Mucosa of stomach (tissue), 1 donor: ENCODE results near the gene HOOK1.

ENCODE experiments used
- H3K27me3 ChIP-seq: one replicate; pipeline ENCODE4 v1.7.0; 2013; ENCODE audit warnings: mild to moderate bottlenecking, low read length; ENCODE audit not compliant: control insufficient read depth, insufficient read depth
- H3K36me3 ChIP-seq: one replicate; pipeline ENCODE4 v1.7.0; 2013; ENCODE audit warnings: low read length; ENCODE audit not compliant: control insufficient read depth, insufficient read depth
- H3K4me1 ChIP-seq: one replicate; pipeline ENCODE4 v1.7.0; 2013; ENCODE audit warnings: mild to moderate bottlenecking, low read length; ENCODE audit not compliant: control insufficient read depth, insufficient read depth
- H3K4me3 ChIP-seq: one replicate; pipeline ENCODE4 v1.7.0; 2013; ENCODE audit warnings: low read length
- H3K9ac ChIP-seq: one replicate; pipeline ENCODE4 v1.7.0; 2013; ENCODE audit warnings: mild to moderate bottlenecking, low read length, moderate library complexity
- H3K9me3 ChIP-seq: one replicate; pipeline ENCODE4 v1.7.0; 2013; ENCODE audit warnings: mild to moderate bottlenecking, low read length, moderate library complexity; ENCODE audit not compliant: control insufficient read depth
- donor health status: Pancreatic carcinoma.

HOOK1 gene

DNA sequence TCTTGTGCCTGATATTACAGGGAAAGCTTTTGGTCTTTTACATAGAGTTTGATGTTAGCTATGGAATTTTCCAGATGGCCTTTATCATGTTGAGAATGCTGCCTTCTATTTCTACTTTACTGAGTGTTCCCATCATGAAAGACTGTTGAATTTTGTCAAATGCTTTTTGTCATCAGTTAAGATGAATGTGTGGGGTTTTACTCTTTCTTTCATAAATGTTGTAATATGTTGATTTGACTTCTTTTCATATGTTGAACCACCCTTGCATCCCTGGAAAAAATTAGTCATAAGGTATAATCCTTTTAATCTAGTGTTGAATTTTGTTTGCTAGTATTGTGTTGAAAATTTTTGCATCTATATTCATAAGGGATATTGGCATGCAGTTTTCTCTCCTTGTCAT, 16.1 kb upstream of the HOOK1 start:
- H3K4me1 ChIP-seq = no peaks in the 10 kb centered on the region
- H3K9ac ChIP-seq = no peak overlapping the region
- H3K4me3 ChIP-seq = no peak overlapping the region
- H3K36me3 ChIP-seq = no peaks in the 10 kb centered on the region
- H3K9me3 ChIP-seq = no peaks in the 10 kb centered on the region
- H3K27me3 ChIP-seq = no peaks in the 10 kb centered on the region

GRCh38 chr1:59803458-59804038, 11.2 kb upstream of the HOOK1 start:
- no peaks in the 10 kb centered on the region for H3K9me3 ChIP-seq
- no peak overlapping the region for H3K4me3 ChIP-seq
- H3K9ac ChIP-seq = no peak overlapping the region
- no peaks in the 10 kb centered on the region for H3K4me1 ChIP-seq
- H3K36me3 ChIP-seq = no peaks in the 10 kb centered on the region
- H3K27me3 ChIP-seq = no peaks in the 10 kb centered on the region

DNA sequence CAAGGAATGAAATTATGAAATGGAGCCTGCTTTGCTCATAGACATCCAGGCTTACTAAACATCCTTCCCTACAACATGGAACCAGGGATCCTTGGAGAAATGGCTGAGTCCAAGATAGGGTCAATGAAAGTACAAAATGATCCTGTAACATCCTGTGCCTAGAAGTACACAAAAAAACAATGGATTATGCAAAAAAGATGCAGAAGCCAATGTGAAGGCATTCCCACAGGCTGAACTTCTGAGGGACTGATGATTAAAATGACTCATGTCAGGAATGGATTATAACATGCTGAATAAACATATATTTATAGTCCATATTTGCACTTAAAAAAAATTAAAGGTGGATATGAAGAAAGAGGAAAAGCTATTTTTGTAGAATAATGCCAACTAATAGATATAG, 10.4 kb upstream of the HOOK1 start:
- Histone ChIP-seq H3K9me3 (no peaks in the 10 kb centered on the region), H3K27me3 (no peaks in the 10 kb centered on the region), H3K4me3 (no peak overlapping the region), H3K4me1 (no peaks in the 10 kb centered on the region), H3K36me3 (no peaks in the 10 kb centered on the region), H3K9ac (no peak overlapping the region)

- no peaks in the 10 kb centered on the region for H3K4me1 ChIP-seq
- H3K9me3 ChIP-seq = no peaks in the 10 kb centered on the region
- H3K4me3 ChIP-seq = no peak overlapping the region
- no peaks in the 10 kb centered on the region for H3K27me3 ChIP-seq
- no peaks in the 10 kb centered on the region for H3K36me3 ChIP-seq
- no peak overlapping the region for H3K9ac ChIP-seq
Observed at GRCh38 chr1:59805554-59805953, 9.2 kb upstream of the HOOK1 start.

DNA sequence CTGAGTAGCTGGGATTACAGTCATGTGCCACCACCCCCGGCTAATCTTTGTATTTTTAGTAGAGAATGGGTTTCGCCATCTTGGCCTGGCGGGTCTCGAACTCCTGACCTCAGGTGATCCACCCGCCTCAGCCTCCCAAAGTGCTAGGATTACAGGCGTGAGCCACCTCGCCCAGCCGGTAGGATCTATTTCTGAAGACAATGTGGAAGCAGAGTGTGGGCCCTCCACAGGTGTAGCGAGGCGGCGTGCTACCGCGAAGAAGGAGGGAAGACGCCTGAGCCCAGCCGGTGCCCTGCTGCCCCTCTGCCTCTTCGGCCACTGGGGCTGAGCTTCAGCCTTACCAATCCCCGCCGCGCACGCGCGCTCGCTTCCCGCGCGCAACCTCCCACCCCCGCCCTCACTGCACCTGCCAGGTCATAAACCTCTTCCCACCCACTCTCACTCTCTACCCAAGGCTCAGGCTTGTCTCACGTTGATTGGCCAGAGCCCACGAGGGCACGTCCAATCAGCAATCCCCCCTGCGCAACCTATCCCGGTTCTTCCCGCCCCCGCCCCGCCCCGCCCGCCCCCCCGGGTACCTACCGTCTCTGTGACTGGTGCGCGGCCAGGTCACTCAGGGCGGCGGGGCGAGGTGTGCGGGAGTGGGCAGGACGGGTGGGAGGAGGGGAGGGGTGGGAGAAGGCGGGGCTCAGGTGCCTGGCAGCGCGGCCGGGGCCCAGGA, 409 bp upstream of the HOOK1 start:
- Histone ChIP-seq H3K27me3 (no peaks in the 10 kb centered on the region), H3K36me3 (no peaks in the 10 kb centered on the region), H3K4me1 (no peaks in the 10 kb centered on the region), H3K4me3 (no peak overlapping the region), H3K9ac (peak overlapping the region; percentile 48), H3K9me3 (no peaks in the 10 kb centered on the region)

GRCh38 chr1:59815892-59816291, 1.1 kb downstream of the HOOK1 start:
- peak overlapping the region; percentile 75 for H3K4me3 ChIP-seq
- no peaks in the 10 kb centered on the region for H3K4me1 ChIP-seq
- no peaks in the 10 kb centered on the region for H3K27me3 ChIP-seq
- H3K9me3 ChIP-seq = no peaks in the 10 kb centered on the region
- H3K36me3 ChIP-seq = no peaks in the 10 kb centered on the region
- no peak overlapping the region for H3K9ac ChIP-seq

GRCh38 chr1:59816318-59816878, 1.6 kb downstream of the HOOK1 start:
- H3K27me3 ChIP-seq = no peaks in the 10 kb centered on the region
- H3K9ac ChIP-seq = no peak overlapping the region

GRCh38 chr1:59819566-59820438, 5.1 kb downstream of the HOOK1 start:
- no peaks in the 10 kb centered on the region for H3K4me1 ChIP-seq
- no peaks in the 10 kb centered on the region for H3K36me3 ChIP-seq
- H3K9ac ChIP-seq = no peak overlapping the region
- no peaks in the 10 kb centered on the region for H3K27me3 ChIP-seq
- no peaks in the 10 kb centered on the region for H3K9me3 ChIP-seq
- no peak overlapping the region for H3K4me3 ChIP-seq

More at GRCh38 chr1:59816318-59816878, 1.6 kb downstream of the HOOK1 start:
- H3K36me3 ChIP-seq = no peaks in the 10 kb centered on the region
- no peaks in the 10 kb centered on the region for H3K4me1 ChIP-seq
- peak overlapping the region; percentile 75 for H3K4me3 ChIP-seq
- H3K9me3 ChIP-seq = no peaks in the 10 kb centered on the region

GRCh38 chr1:59827055-59827643, 12.4 kb downstream of the HOOK1 start:
- no peaks in the 10 kb centered on the region for H3K36me3 ChIP-seq
- H3K9me3 ChIP-seq = no peaks in the 10 kb centered on the region
- H3K4me1 ChIP-seq = no peaks in the 10 kb centered on the region
- H3K4me3 ChIP-seq = no peak overlapping the region
- no peak overlapping the region for H3K9ac ChIP-seq
- no peaks in the 10 kb centered on the region for H3K27me3 ChIP-seq

DNA sequence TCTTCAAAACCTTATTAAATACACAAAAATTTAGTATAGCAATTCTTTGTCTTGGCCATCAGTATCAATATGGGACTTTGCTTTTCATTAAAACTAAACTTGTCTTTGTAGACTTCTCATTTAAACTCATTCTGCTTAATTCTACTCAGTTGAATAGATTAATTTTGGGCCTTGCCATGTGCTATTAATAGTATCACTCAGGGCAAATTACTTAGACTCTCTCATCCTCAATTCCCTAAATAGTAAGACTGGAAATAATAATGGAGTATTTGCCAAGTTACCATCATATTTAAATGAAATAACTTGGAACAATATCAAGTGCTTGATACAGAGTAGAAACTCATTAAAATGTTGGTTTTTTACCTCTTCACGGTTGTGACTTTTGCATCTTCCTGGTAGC, 13.4 kb downstream of the HOOK1 start:
- Histone ChIP-seq H3K4me1 (no peaks in the 10 kb centered on the region), H3K27me3 (no peaks in the 10 kb centered on the region), H3K9me3 (no peaks in the 10 kb centered on the region), H3K36me3 (no peaks in the 10 kb centered on the region), H3K4me3 (no peak overlapping the region), H3K9ac (no peak overlapping the region)

- H3K4me3 ChIP-seq = no peak overlapping the region
- H3K4me1 ChIP-seq = no peaks in the 10 kb centered on the region
- no peaks in the 10 kb centered on the region for H3K9me3 ChIP-seq
- no peaks in the 10 kb centered on the region for H3K36me3 ChIP-seq
- no peaks in the 10 kb centered on the region for H3K27me3 ChIP-seq
- H3K9ac ChIP-seq = no peak overlapping the region
Observed at GRCh38 chr1:59831529-59831928, 16.8 kb downstream of the HOOK1 start.
